HepG2 (cell line): ENCODE measurements around the gene FBXO30. TPM values are rescaled to one million over a fixed set of nuclear protein-coding genes. Genes with fewer than 3 reads are reported as not detected.

ENCODE experiments used
- ATAC-seq: fragments of 200-7000 bp; cut with Tn5 transposase; 3 replicates; pipeline ENCODE4 v1.9.1; 2020; ENCODE audit warnings: mild to moderate bottlenecking, moderate library complexity
- BruUV-seq: library from RNA; stranded (reverse); fragments of 400-500 nt; replicated peaks from 2 replicates; lab custom pipeline; 2021; lab: Mats Ljungman, UMichigan
- CTCF ChIA-PET: fragments of 300-600 bp; formaldehyde crosslinking; extraction: SDS; loops from one replicate; lab custom pipeline; 2021; ENCODE audit warnings: low total read pairs, inconsistent platforms, low intra/inter-chr PET ratio; lab: Yijun Ruan, JAX
- POLR2A ChIA-PET: fragments of 350-600 bp; sonication (Branson Sonifier 250); formaldehyde crosslinking; loops from one replicate; lab custom pipeline; 2020; ENCODE audit warnings: antibody characterized with exemption, inconsistent platforms; lab: Yijun Ruan, JAX
- DNase-seq: peaks from one replicate; pipeline ENCODE4 v3.0.0-alpha.2; 2015; ENCODE audit warnings: low spot score
- FAIRE-seq: peaks from 3 replicates; lab custom pipeline; 2011; peaks lifted over from hg19 to GRCh38; lab: Jason Lieb, UNC
- H2AFZ ChIP-seq: one replicate; pipeline ENCODE4 v1.6.1; 2011; ENCODE audit warnings: low read length, inconsistent platforms
- H3K27ac ChIP-seq: fragments of 300-600 bp; 3 replicates; pipeline ENCODE4 v1.8.0; 2011; ENCODE audit warnings: mixed run types, mild to moderate bottlenecking, mixed read lengths, low read length, inconsistent platforms; ENCODE audit not compliant: insufficient read depth; ENCODE audit errors: extremely low read length
- H3K27me3 ChIP-seq, 2 experiments: fragments of 200-600 bp in 1 of 2; 2 replicates in 1 of 2; 3 replicates in 1 of 2; pipeline versions ENCODE4 v1.6.0 to v1.8.0; 2011; ENCODE audit warnings: low read length in 2 of 2, mild to moderate bottlenecking in 2 of 2, moderate library complexity in 2 of 2, inconsistent platforms in 1 of 2; ENCODE audit not compliant: insufficient read depth in 2 of 2, control insufficient read depth in 1 of 2
- H3K36me3 ChIP-seq, 2 experiments: fragments of 200-600 bp in 1 of 2; replicated peaks in 1 of 2; 2 replicates in 1 of 2; 3 replicates in 1 of 2; pipeline versions ENCODE4 v1.5.1 to v1.8.0; 2011; ENCODE audit warnings: low read length in 2 of 2, inconsistent platforms in 1 of 2; ENCODE audit not compliant: insufficient read depth in 2 of 2, control insufficient read depth in 1 of 2
- H3K4me1 ChIP-seq: 2 replicates; pipeline ENCODE4 v1.5.1; 2012; ENCODE audit warnings: low read length, inconsistent platforms; ENCODE audit not compliant: insufficient read depth
- H3K4me2 ChIP-seq: 2 replicates; pipeline ENCODE4 v1.6.0; 2011; ENCODE audit warnings: low read depth, low read length, inconsistent platforms
- H3K4me3 ChIP-seq, 3 experiments: fragments of 200-600 bp in 1 of 3; sonication (generic), shearing (Covaris generic) in 1 of 3; replicated peaks in 1 of 3; 2 replicates each; pipeline ENCODE4 v1.5.1; 2011 to 2016; ENCODE audit warnings: low read length in 3 of 3, inconsistent platforms in 2 of 3, low read depth in 2 of 3, mild to moderate bottlenecking in 2 of 3, control low read depth in 1 of 3, mixed read lengths in 1 of 3; ENCODE audit not compliant: insufficient read depth in 1 of 3
- H3K79me2 ChIP-seq: one replicate; pipeline ENCODE4 v1.6.1; 2011; ENCODE audit warnings: low read length, inconsistent platforms; ENCODE audit not compliant: insufficient read depth
- H3K9ac ChIP-seq: 2 replicates; pipeline ENCODE4 v1.6.0; 2011; ENCODE audit warnings: mild to moderate bottlenecking, low read depth, low read length, inconsistent platforms; ENCODE audit not compliant: insufficient read depth
- H3K9me3 ChIP-seq: 2 replicates; pipeline ENCODE4 v1.5.1; 2012; ENCODE audit warnings: mild to moderate bottlenecking, low read length
- H4K20me1 ChIP-seq: 2 replicates; pipeline ENCODE4 v1.6.0; 2011; ENCODE audit warnings: inconsistent platforms, mild to moderate bottlenecking, low read length, moderate library complexity; ENCODE audit not compliant: insufficient read depth
- MAFK ChIP-seq, 2 experiments: IDR thresholded peaks in 1 of 2; conservative IDR thresholded peaks in 1 of 2; 2 replicates each; pipeline ENCODE4 v1.6.1; 2011; ENCODE audit warnings: improper control_type of control experiment in 2 of 2, low read length in 2 of 2
- SIX4 ChIP-seq: sonication (generic); formaldehyde crosslinking; IDR thresholded peaks from 2 replicates; pipeline ENCODE4 v1.4.0; 2020; ENCODE audit warnings: missing genetic modification reagents
- WGBS: methylation state at CpG from one replicate; pipeline ENCODE4 v1.1.6; 2017; ENCODE audit warnings: low lambda C conversion rate; 5-methylcytosine and 5-hydroxymethylcytosine counted together
- in situ Hi-C: cut with HindIII; loops from 2 replicates; pipeline ENCODE4 v1.10.0; 2017; ENCODE audit warnings: low pct_unique_long_range_greater_than_20kb; ENCODE audit not compliant: extremely low pct_ligation_motif_present
- intact Hi-C: fragments of 100-400 bp; cut with micrococcal nuclease; formaldehyde crosslinking; loops from one replicate; pipeline ENCODE4 v1.10.0; 2022; ENCODE audit not compliant: unreplicated experiment
- polyA plus RNA-seq, 8 experiments: library from polyadenylated mRNA; depleted of rRNA in 3 of 8; stranded (reverse) in 7 of 8; unstranded in 1 of 8; fragments of >200 nt; fragmentation: Illumina TruSeq in 4 of 8; extraction: Trizol in 4 of 8; gene quantifications; 2 replicates each; pipeline versions ENCODE4 v1.2.1 to v1.2.3, GENCODE V29; 2011 to 2016; ENCODE audit warnings: low read depth in 4 of 8, missing spikeins in 1 of 8, mixed read lengths in 1 of 8; ENCODE audit not compliant: insufficient read depth in 1 of 8
- total RNA-seq, 5 experiments: library from RNA; depleted of rRNA; stranded (reverse); fragments of >200 nt; fragmentation: Illumina TruSeq; extraction: Trizol; gene quantifications; 2 replicates each; pipeline ENCODE4 v1.2.3, GENCODE V29; 2016; ENCODE audit warnings: low read depth in 1 of 5
- TF ChIP-seq, protein P1 (sequence below): sonication (generic); formaldehyde crosslinking; IDR thresholded peaks from 2 replicates; pipeline ENCODE4 v1.5.0; 2020; ENCODE audit warnings: mild to moderate bottlenecking, missing genetic modification reagents, borderline replicate concordance
- TF ChIP-seq, protein P2 (sequence below): sonication (generic); formaldehyde crosslinking; IDR thresholded peaks from 2 replicates; pipeline ENCODE4 v1.8.0; 2022; ENCODE audit warnings: low read depth, missing genetic modification reagents
- TF ChIP-seq, protein P3 (sequence below): sonication (generic); formaldehyde crosslinking; conservative IDR thresholded peaks from 2 replicates; pipeline ENCODE4 v1.4.0; 2020; ENCODE audit warnings: missing genetic modification reagents

FBXO30 gene
- total and polyA plus RNA-seq, 2 of the 13 experiments (the other 11 are each of a cell fraction or from before 2014, with no cell fraction given): 3.2 to 7.1 TPM

DNA sequence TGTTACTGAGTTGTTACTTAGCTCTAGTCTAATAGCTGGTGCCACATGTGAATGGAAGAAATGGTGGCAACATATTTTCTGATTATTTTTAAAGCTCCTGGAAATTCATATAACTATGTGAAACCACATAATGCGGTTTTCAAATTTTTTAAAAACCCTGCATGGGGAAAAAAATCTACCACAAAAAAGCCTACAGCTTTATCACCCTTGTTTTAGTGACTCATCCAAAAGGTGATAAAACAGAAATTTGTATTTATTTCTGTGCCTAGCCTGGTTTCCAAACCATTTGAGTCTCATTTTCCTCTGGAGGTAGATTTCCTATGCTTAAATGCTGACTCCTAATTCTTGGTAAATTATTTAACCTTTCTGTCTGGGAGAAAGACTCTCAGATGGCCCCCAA is 5.4 kb upstream of the FBXO30 start:
- no peaks in the 10 kb centered on the region for H4K20me1 ChIP-seq
- no peaks in the 10 kb centered on the region for H3K79me2 ChIP-seq
- BruUV-seq: no TSS peak
- FAIRE-seq (no peak), DNase-seq (no peak), ATAC-seq (no peak)
- H3K4me2 ChIP-seq: no peak overlapping the region
- intact Hi-C loops (loop anchor here (5.0 kb wide), 1 partner anchor 1388 kb away; no protein-coding TSS in a partner anchor), in situ Hi-C loops (loop anchor here (25.0 kb wide), 1 partner anchor 1492 kb away; no protein-coding TSS in a partner anchor)
- ChIA-PET CTCF (no interaction called here), POLR2A (no interaction called here)
- peaks cover 12% of the 10 kb centered on the region for H3K4me1 ChIP-seq
- TF ChIP-seq MAFK (conservative IDR thresholded peaks at IDR 0.05 in 1 of 2, IDR thresholded peaks at IDR 0.05 in 1 of 2; ENCODE audit: low read length in 2 of 2) (peak; percentile 1 to 25; a peak in 2 of 4 replicates), SIX4 (CRISPR knock-in tag) (no peak)
- TF ChIP-seq, protein P1, sequence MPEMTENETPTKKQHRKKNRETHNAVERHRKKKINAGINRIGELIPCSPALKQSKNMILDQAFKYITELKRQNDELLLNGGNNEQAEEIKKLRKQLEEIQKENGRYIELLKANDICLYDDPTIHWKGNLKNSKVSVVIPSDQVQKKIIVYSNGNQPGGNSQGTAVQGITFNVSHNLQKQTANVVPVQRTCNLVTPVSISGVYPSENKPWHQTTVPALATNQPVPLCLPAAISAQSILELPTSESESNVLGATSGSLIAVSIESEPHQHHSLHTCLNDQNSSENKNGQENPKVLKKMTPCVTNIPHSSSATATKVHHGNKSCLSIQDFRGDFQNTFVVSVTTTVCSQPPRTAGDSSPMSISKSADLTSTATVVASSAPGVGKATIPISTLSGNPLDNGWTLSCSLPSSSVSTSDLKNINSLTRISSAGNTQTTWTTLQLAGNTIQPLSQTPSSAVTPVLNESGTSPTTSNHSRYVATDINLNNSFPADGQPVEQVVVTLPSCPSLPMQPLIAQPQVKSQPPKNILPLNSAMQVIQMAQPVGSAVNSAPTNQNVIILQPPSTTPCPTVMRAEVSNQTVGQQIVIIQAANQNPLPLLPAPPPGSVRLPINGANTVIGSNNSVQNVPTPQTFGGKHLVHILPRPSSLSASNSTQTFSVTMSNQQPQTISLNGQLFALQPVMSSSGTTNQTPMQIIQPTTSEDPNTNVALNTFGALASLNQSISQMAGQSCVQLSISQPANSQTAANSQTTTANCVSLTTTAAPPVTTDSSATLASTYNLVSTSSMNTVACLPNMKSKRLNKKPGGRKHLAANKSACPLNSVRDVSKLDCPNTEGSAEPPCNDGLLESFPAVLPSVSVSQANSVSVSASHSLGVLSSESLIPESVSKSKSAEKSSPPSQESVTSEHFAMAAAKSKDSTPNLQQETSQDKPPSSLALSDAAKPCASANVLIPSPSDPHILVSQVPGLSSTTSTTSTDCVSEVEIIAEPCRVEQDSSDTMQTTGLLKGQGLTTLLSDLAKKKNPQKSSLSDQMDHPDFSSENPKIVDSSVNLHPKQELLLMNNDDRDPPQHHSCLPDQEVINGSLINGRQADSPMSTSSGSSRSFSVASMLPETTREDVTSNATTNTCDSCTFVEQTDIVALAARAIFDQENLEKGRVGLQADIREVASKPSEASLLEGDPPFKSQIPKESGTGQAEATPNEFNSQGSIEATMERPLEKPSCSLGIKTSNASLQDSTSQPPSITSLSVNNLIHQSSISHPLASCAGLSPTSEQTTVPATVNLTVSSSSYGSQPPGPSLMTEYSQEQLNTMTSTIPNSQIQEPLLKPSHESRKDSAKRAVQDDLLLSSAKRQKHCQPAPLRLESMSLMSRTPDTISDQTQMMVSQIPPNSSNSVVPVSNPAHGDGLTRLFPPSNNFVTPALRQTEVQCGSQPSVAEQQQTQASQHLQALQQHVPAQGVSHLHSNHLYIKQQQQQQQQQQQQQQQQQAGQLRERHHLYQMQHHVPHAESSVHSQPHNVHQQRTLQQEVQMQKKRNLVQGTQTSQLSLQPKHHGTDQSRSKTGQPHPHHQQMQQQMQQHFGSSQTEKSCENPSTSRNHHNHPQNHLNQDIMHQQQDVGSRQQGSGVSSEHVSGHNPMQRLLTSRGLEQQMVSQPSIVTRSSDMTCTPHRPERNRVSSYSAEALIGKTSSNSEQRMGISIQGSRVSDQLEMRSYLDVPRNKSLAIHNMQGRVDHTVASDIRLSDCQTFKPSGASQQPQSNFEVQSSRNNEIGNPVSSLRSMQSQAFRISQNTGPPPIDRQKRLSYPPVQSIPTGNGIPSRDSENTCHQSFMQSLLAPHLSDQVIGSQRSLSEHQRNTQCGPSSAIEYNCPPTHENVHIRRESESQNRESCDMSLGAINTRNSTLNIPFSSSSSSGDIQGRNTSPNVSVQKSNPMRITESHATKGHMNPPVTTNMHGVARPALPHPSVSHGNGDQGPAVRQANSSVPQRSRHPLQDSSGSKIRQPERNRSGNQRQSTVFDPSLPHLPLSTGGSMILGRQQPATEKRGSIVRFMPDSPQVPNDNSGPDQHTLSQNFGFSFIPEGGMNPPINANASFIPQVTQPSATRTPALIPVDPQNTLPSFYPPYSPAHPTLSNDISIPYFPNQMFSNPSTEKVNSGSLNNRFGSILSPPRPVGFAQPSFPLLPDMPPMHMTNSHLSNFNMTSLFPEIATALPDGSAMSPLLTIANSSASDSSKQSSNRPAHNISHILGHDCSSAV (CRISPR knock-in tag): no peak
- TF ChIP-seq, protein P2, sequence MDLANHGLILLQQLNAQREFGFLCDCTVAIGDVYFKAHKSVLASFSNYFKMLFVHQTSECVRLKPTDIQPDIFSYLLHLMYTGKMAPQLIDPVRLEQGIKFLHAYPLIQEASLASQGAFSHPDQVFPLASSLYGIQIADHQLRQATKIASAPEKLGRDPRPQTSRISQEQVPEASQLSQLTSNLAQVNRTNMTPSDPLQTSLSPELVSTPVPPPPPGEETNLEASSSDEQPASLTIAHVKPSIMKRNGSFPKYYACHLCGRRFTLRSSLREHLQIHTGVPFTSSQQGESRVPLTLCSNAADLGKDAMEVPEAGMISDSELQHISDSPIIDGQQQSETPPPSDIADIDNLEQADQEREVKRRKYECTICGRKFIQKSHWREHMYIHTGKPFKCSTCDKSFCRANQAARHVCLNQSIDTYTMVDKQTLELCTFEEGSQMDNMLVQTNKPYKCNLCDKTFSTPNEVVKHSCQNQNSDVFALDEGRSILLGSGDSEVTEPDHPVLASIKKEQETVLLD (CRISPR knock-in tag): no peak
- TF ChIP-seq, protein P3, sequence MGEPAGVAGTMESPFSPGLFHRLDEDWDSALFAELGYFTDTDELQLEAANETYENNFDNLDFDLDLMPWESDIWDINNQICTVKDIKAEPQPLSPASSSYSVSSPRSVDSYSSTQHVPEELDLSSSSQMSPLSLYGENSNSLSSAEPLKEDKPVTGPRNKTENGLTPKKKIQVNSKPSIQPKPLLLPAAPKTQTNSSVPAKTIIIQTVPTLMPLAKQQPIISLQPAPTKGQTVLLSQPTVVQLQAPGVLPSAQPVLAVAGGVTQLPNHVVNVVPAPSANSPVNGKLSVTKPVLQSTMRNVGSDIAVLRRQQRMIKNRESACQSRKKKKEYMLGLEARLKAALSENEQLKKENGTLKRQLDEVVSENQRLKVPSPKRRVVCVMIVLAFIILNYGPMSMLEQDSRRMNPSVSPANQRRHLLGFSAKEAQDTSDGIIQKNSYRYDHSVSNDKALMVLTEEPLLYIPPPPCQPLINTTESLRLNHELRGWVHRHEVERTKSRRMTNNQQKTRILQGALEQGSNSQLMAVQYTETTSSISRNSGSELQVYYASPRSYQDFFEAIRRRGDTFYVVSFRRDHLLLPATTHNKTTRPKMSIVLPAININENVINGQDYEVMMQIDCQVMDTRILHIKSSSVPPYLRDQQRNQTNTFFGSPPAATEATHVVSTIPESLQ (CRISPR knock-in tag): no peak
- H3K9ac ChIP-seq: no peak overlapping the region
- WGBS: 93% methylated on average over 1 of the region's 1 CpG
- H3K36me3 ChIP-seq: no peaks in the 10 kb centered on the region
- no peaks in the 10 kb centered on the region; a peak in 2 of 5 replicates for H3K27me3 ChIP-seq
- H3K4me3 ChIP-seq: no peak overlapping the region
- no peak overlapping the region for H2AFZ ChIP-seq
- H3K9me3 ChIP-seq: no peaks in the 10 kb centered on the region
- H3K27ac ChIP-seq: no peak overlapping the region
